B cell (primary cell): ENCODE results near the gene MAD1L1. TPM values are rescaled to one million over a fixed set of nuclear protein-coding genes. Genes with fewer than 3 reads are reported as not detected.

Source experiments
- ATAC-seq: fragments of 200-7000 bp; cut with Tn5 transposase; one replicate; pipeline ENCODE4 v1.10.0; 2021; ENCODE audit warnings: low read depth, mild to moderate bottlenecking, moderate number of reproducible peaks, moderate library complexity
- CTCF ChIA-PET: fragments of 350-600 bp; sonication (Branson Sonifier 250); formaldehyde crosslinking; loops from one replicate; lab custom pipeline; 2021; ENCODE audit warnings: antibody characterized with exemption, inconsistent platforms; lab: Charles Lee
- POLR2A ChIA-PET: fragments of 350-600 bp; sonication (Branson Sonifier 250); formaldehyde crosslinking; loops from one replicate; lab custom pipeline; 2021; ENCODE audit warnings: antibody characterized with exemption; lab: Charles Lee
- DNase-seq: peaks from one replicate; pipeline ENCODE4 v3.0.0; 2013
- H2AFZ ChIP-seq: 2 replicates; pipeline ENCODE4 v1.6.1; 2012; ENCODE audit warnings: mild to moderate bottlenecking, low read depth, low read length; ENCODE audit not compliant: insufficient read depth, poor library complexity, severe bottlenecking
- H3K27ac ChIP-seq, 2 donors: 1 replicate in 1 of 2; 2 replicates in 1 of 2; pipeline ENCODE4 v1.5.1; 2012 to 2013; ENCODE audit warnings: low read length in 2 of 2, mild to moderate bottlenecking in 2 of 2, moderate library complexity in 1 of 2
- H3K27me3 ChIP-seq, 4 experiments: fragments of 200-600 bp in 1 of 4; sonication (generic) in 1 of 4; replicated peaks in 1 of 4; 1 replicate in 2 of 4; 2 replicates in 2 of 4; pipeline versions ENCODE4 v1.6.1 to v1.7.0; 2013 to 2016; ENCODE audit warnings: low read length in 3 of 4, mild to moderate bottlenecking in 2 of 4, mixed read lengths in 1 of 4, moderate library complexity in 1 of 4; ENCODE audit not compliant: insufficient read depth in 4 of 4, control insufficient read depth in 3 of 4; ENCODE audit errors: control extremely low read depth in 1 of 4
- H3K36me3 ChIP-seq, 2 experiments: replicated peaks in 1 of 2; 1 replicate in 1 of 2; 2 replicates in 1 of 2; pipeline versions ENCODE4 v1.6.1 to v1.7.1; 2013; ENCODE audit warnings: low read length in 1 of 2; ENCODE audit not compliant: insufficient read depth in 2 of 2, control insufficient read depth in 1 of 2; ENCODE audit errors: control extremely low read depth in 1 of 2, extremely low read depth in 1 of 2
- H3K4me1 ChIP-seq, 2 donors: fragments of 200-600 bp in 1 of 2; sonication (generic) in 1 of 2; 1 replicate in 1 of 2; 2 replicates in 1 of 2; pipeline versions ENCODE4 v1.5.1 to v1.6.1; 2013 to 2017; ENCODE audit warnings: low read length in 2 of 2; ENCODE audit not compliant: control insufficient read depth in 2 of 2, insufficient read depth in 2 of 2
- H3K4me2 ChIP-seq: replicated peaks from 2 replicates; pipeline ENCODE3; 2012; ENCODE audit warnings: mild to moderate bottlenecking, low read depth, low read length; ENCODE audit not compliant: poor library complexity, severe bottlenecking
- H3K4me3 ChIP-seq, 5 experiments: fragments of 200-600 bp in 1 of 5; sonication (generic) in 1 of 5; 1 replicate in 3 of 5; 2 replicates in 2 of 5; pipeline versions ENCODE4 v1.5.1 to v1.7.0; 2011 to 2016; ENCODE audit warnings: low read length in 4 of 5, mild to moderate bottlenecking in 4 of 5, low read depth in 2 of 5, control low read depth in 1 of 5, moderate library complexity in 1 of 5; ENCODE audit not compliant: insufficient read depth in 1 of 5; ENCODE audit errors: control extremely low read depth in 1 of 5, extremely low read depth in 1 of 5
- H3K79me2 ChIP-seq: fragments of 200-600 bp; sonication (generic); one replicate; pipeline ENCODE4 v1.6.0; 2016; ENCODE audit warnings: low read length; ENCODE audit not compliant: control insufficient read depth, insufficient read depth
- H3K9ac ChIP-seq: fragments of 200-600 bp; sonication (generic); 2 replicates; pipeline ENCODE4 v1.6.1; 2017; ENCODE audit warnings: mild to moderate bottlenecking, low read length, moderate library complexity
- H3K9me3 ChIP-seq, 3 donors: one replicate each; pipeline versions ENCODE4 v1.6.1 to v1.7.1; 2013; ENCODE audit warnings: low read length in 2 of 3; ENCODE audit not compliant: control insufficient read depth in 2 of 3, insufficient read depth in 1 of 3; ENCODE audit errors: control extremely low read depth in 1 of 3
- H4K20me1 ChIP-seq: 2 replicates; pipeline ENCODE4 v1.6.0; 2012; ENCODE audit warnings: mild to moderate bottlenecking, low read length; ENCODE audit not compliant: insufficient read depth, control insufficient read depth, poor library complexity, severe bottlenecking
- H3K27ac Mint-ChIP-seq: one replicate; pipeline ENCODE4 v1.8.0; 2021; ENCODE audit warnings: mixed read lengths
- H3K27me3 Mint-ChIP-seq: one replicate; pipeline ENCODE4 v1.8.0; 2021; ENCODE audit warnings: mixed read lengths
- H3K4me1 Mint-ChIP-seq: one replicate; pipeline ENCODE4 v1.8.0; 2021; ENCODE audit warnings: mixed read lengths
- H3K4me3 Mint-ChIP-seq: one replicate; pipeline ENCODE4 v1.8.0; 2021; ENCODE audit warnings: mixed read lengths
- H3K9me3 Mint-ChIP-seq: one replicate; pipeline ENCODE4 v1.8.0; 2022; ENCODE audit warnings: mixed read lengths; ENCODE audit not compliant: insufficient read depth
- EZH2 ChIP-seq: IDR thresholded peaks from 2 replicates; pipeline ENCODE4 v1.6.1; 2012; ENCODE audit warnings: borderline replicate concordance, low read depth, mild to moderate bottlenecking, moderate library complexity, low read length; ENCODE audit not compliant: insufficient read depth, poor library complexity, severe bottlenecking
- WGBS: methylation state at CpG from one replicate; pipeline ENCODE4 v1.1.5; 2013; ENCODE audit warnings: missing lambda C conversion rate; ENCODE audit not compliant: insufficient coverage; 5-methylcytosine and 5-hydroxymethylcytosine counted together
- intact Hi-C: fragments of 100-400 bp; cut with micrococcal nuclease; formaldehyde crosslinking; loops from one replicate; pipeline ENCODE4 v1.10.0; 2022
- polyA plus RNA-seq: library from polyadenylated mRNA; depleted of rRNA; stranded (reverse); fragments of >200 nt; gene quantifications from 2 replicates; pipeline ENCODE4 v1.2.3, GENCODE V29; 2012
- total RNA-seq, 2 donors: library from RNA; stranded (reverse); fragments of 120-200 nt in 1 of 2; gene quantifications; 1 replicate in 1 of 2; 2 replicates in 1 of 2; pipeline versions ENCODE4 v1.2.3 to v1.2.4, GENCODE V29; 2013 to 2022
- TF ChIP-seq, protein P1 (sequence below): fragments of 200-600 bp; IDR thresholded peaks from one replicate; pipeline ENCODE4 v1.8.0; 2022; ENCODE audit warnings: antibody characterized with exemption, mild to moderate bottlenecking

The MAD1L1 gene
- total and polyA plus RNA-seq, 2 donors (not counting 1 experiment from before 2014, with no cell fraction given), result 86.7 to 110 TPM

DNA sequence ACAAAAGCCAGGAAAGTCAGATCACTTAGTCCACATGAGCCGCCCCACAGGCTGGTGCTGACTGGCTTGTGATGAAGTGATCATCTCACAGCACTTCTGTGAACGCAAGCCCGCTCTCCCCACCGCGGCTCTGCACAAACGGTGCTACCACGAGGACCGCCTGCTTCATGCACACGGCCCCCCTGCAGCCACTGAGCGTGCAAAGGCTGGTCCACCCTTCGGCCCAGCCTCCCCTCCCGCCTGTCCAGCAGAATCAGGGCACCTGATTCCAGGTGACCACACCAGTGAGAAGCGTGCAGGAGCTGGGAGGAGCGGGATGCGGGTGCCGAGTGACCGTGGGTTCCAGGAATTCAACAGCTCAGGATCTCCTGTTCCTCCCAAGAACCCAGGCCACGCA lies 32.2 kb downstream of the MAD1L1 start:
- peaks cover 9% of the 10 kb centered on the region for H4K20me1 ChIP-seq
- peaks cover 47% of the 10 kb centered on the region for H3K79me2 ChIP-seq
- peaks cover 0 to 14% of the 10 kb centered on the region in 2 donors for H3K4me1 ChIP-seq
- H3K36me3 ChIP-seq, result peaks cover 0 to 32% of the 10 kb centered on the region in 2 experiments
- H3K4me2 ChIP-seq, result no peak overlapping the region
- CTCF ChIA-PET, result no interaction called here
- no peak overlapping the region for H3K9ac ChIP-seq
- DNase-seq, result no peak
- WGBS, result 98% methylated on average over 18 of the region's 18 CpGs
- no peak overlapping the region for H3K4me3 ChIP-seq
- Mint-ChIP-seq H3K27me3 (no peaks in the 10 kb centered on the region), H3K4me1 (peaks cover 15% of the 10 kb centered on the region), H3K9me3 (no peaks in the 10 kb centered on the region), H3K4me3 (no peak overlapping the region), H3K27ac (no peak overlapping the region)
- no peak for ATAC-seq
- H3K27me3 ChIP-seq, result no peaks in the 10 kb centered on the region
- H3K27ac ChIP-seq, result no peak overlapping the region
- POLR2A ChIA-PET, result no interaction called here
- intact Hi-C loops, result no loop called here
- TF ChIP-seq, protein P1, sequence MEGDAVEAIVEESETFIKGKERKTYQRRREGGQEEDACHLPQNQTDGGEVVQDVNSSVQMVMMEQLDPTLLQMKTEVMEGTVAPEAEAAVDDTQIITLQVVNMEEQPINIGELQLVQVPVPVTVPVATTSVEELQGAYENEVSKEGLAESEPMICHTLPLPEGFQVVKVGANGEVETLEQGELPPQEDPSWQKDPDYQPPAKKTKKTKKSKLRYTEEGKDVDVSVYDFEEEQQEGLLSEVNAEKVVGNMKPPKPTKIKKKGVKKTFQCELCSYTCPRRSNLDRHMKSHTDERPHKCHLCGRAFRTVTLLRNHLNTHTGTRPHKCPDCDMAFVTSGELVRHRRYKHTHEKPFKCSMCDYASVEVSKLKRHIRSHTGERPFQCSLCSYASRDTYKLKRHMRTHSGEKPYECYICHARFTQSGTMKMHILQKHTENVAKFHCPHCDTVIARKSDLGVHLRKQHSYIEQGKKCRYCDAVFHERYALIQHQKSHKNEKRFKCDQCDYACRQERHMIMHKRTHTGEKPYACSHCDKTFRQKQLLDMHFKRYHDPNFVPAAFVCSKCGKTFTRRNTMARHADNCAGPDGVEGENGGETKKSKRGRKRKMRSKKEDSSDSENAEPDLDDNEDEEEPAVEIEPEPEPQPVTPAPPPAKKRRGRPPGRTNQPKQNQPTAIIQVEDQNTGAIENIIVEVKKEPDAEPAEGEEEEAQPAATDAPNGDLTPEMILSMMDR, result no peak
- no peak for TF ChIP-seq EZH2
- no peak overlapping the region for H2AFZ ChIP-seq
- peaks cover 0 to 12% (median 0%) of the 10 kb centered on the region in 3 donors for H3K9me3 ChIP-seq

DNA sequence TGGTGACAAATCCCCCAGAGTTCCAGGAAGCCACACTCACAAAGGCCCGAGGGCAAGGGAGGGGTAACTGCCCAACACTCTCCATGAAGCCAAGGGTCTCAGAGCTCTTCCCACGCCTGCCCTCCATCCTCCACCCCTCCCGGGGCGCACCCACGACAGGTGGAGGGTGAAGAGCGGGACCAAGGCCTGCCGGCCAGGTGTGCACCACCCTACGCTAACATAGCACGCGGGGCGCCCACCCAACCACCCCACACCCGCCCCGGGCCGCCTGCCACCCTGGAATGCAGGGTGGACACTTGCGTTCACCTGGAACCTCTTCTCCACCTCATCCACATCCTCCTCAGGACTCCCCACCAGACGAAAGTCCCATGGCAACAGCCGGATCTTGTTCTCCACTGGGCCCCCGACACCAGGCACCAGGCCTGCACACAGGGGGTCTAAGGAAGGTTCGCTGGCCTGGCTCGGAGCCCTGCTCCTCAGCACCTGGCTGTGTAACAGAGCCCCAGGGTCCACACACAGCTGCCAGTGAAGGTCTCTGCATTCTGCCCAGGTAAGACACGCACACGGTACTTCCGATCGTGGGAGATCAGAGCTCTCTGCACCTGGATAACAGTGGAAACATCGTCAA lies 32.7 kb downstream of the MAD1L1 start:
- Histone ChIP-seq H3K4me1 (peaks cover 0 to 14% of the 10 kb centered on the region in 2 donors), H3K9ac (no peak overlapping the region), H3K79me2 (peaks cover 47% of the 10 kb centered on the region), H3K36me3 (peaks cover 0 to 37% of the 10 kb centered on the region in 2 experiments), H3K4me3 (no peak overlapping the region), H2AFZ (no peak overlapping the region), H4K20me1 (peaks cover 9% of the 10 kb centered on the region), H3K4me2 (no peak overlapping the region), H3K27ac (no peak overlapping the region), H3K9me3 (peaks cover 0 to 16% (median 4%) of the 10 kb centered on the region in 3 donors), H3K27me3 (no peaks in the 10 kb centered on the region)
- intact Hi-C loops, result no loop called here
- no peak overlapping the region for H3K27ac Mint-ChIP-seq
- no peak overlapping the region for H3K4me3 Mint-ChIP-seq
- no peaks in the 10 kb centered on the region for H3K27me3 Mint-ChIP-seq
- ChIA-PET CTCF (no interaction called here), POLR2A (no interaction called here)
- ATAC-seq, result no peak
- peaks cover 15% of the 10 kb centered on the region for H3K4me1 Mint-ChIP-seq
- no peaks in the 10 kb centered on the region for H3K9me3 Mint-ChIP-seq
- DNase-seq, result no peak
- WGBS, result 99% methylated on average over 25 of the region's 25 CpGs
- no peak for TF ChIP-seq EZH2
- TF ChIP-seq, protein P1, result no peak
